GM12801 (cell line): ENCODE data around the gene FJX1.

ENCODE experiments used
- CTCF ChIP-seq: IDR thresholded peaks from one replicate; pipeline ENCODE4 v1.5.1; 2011; ENCODE audit warnings: control low read depth; ENCODE audit not compliant: insufficient read length; ENCODE audit errors: extremely low read depth

The FJX1 gene

DNA sequence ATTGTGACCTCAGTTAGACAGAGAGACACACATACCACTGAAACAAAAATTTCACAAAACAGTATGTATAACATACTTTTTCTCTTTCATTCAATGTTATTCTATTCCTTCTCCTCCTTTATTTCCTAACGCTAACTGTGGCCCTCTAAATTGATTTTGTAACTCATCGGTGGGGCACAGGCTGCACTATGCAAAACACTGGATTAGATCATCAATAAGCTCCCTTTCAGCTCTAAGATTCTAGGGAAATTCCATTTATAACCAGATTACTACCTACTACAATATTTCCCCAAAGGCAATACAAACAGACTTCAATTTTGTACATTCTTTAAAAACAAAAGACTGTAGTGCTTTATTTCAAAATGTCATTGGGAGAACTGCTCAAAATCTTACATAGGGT, 6.1 kb downstream of the FJX1 start:
- TF ChIP-seq CTCF: no peak

GRCh38 chr11:35624781-35625180, 6.5 kb downstream of the FJX1 start:
- no peak for TF ChIP-seq CTCF

- no peak for TF ChIP-seq CTCF
Observed at GRCh38 chr11:35626501-35626900, 8.2 kb downstream of the FJX1 start.

GRCh38 chr11:35629511-35629910, 11.3 kb downstream of the FJX1 start:
- TF ChIP-seq CTCF: no peak

- TF ChIP-seq CTCF: no peak
Observed at GRCh38 chr11:35629914-35630313, 11.7 kb downstream of the FJX1 start.

DNA sequence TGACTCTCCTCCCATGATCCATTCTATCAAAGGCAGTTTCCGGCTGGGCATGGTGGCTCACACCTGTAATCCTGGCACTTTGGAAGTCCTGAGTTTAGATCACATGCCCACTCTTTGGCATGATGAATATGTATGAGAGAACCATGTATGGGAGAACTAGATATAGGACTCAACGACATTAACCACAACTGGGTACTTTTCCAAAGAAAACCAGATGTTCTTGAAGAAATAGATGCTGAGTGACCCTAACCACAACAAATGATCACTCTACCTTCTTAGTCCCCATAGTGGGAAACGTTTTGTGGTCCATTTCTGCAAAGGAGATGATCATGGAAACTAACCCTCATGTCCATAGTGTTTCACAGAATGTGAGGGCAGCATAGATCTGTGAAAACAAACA, 13.6 kb downstream of the FJX1 start:
- TF ChIP-seq CTCF: no peak

GRCh38 chr11:35632301-35632700, 14.0 kb downstream of the FJX1 start:
- no peak for TF ChIP-seq CTCF
